H9 (cell line): ENCODE results near the gene RASSF8. TPM values are rescaled to one million over a fixed set of nuclear protein-coding genes. Genes with fewer than 3 reads are reported as not detected.

Experiments used
- DNase-seq: peaks from one replicate; pipeline ENCODE4 v3.0.0-alpha.2; 2017
- H2AFZ ChIP-seq: one replicate; pipeline ENCODE4 v1.6.1; 2013; ENCODE audit warnings: mild to moderate bottlenecking, low read length, control low read depth, moderate library complexity
- H2AK5ac ChIP-seq: 2 replicates; pipeline ENCODE4 v1.6.1; 2013; ENCODE audit warnings: low read length, control low read depth, mixed read lengths; ENCODE audit not compliant: insufficient read length
- H2BK120ac ChIP-seq: one replicate; pipeline ENCODE4 v1.6.1; 2013; ENCODE audit warnings: low read depth, mild to moderate bottlenecking, low read length, control low read depth, inconsistent platforms; ENCODE audit not compliant: poor library complexity, severe bottlenecking
- H2BK12ac ChIP-seq: 2 replicates; pipeline ENCODE4 v1.6.1; 2013; ENCODE audit warnings: low read length, control low read depth, mixed read lengths, low read depth; ENCODE audit not compliant: insufficient read length
- H2BK15ac ChIP-seq: 2 replicates; pipeline ENCODE4 v1.6.1; 2013; ENCODE audit warnings: low read depth, low read length, control low read depth
- H2BK20ac ChIP-seq: one replicate; pipeline ENCODE4 v1.6.1; 2013; ENCODE audit warnings: low read depth, mild to moderate bottlenecking, low read length, control low read depth, inconsistent platforms; ENCODE audit not compliant: poor library complexity, severe bottlenecking
- H2BK5ac ChIP-seq: 2 replicates; pipeline ENCODE4 v1.6.1; 2013; ENCODE audit warnings: low read length, control low read depth, mixed read lengths; ENCODE audit not compliant: insufficient read length
- H3K14ac ChIP-seq: 2 replicates; pipeline ENCODE4 v1.6.1; 2013; ENCODE audit warnings: low read length, control low read depth; ENCODE audit not compliant: insufficient read depth
- H3K18ac ChIP-seq: 2 replicates; pipeline ENCODE4 v1.6.1; 2013; ENCODE audit warnings: low read depth, mild to moderate bottlenecking, mixed read lengths, low read length, control low read depth; ENCODE audit not compliant: insufficient read length
- H3K23ac ChIP-seq: 2 replicates; pipeline ENCODE4 v1.6.1; 2013; ENCODE audit warnings: low read length, control low read depth, mixed read lengths, low read depth; ENCODE audit not compliant: insufficient read length
- H3K23me2 ChIP-seq: 2 replicates; pipeline ENCODE4 v1.6.1; 2013; ENCODE audit warnings: low read depth, mild to moderate bottlenecking, mixed read lengths, low read length, control low read depth; ENCODE audit not compliant: insufficient read length, poor library complexity, severe bottlenecking
- H3K27ac ChIP-seq: 2 replicates; pipeline ENCODE4 v1.5.1; 2013; ENCODE audit warnings: low read length, control low read depth, mixed read lengths, low read depth; ENCODE audit not compliant: insufficient read length
- H3K27me3 ChIP-seq: 2 replicates; pipeline ENCODE4 v1.6.1; 2013; ENCODE audit warnings: low read length, control low read depth, inconsistent platforms; ENCODE audit not compliant: insufficient read depth
- H3K4ac ChIP-seq: 2 replicates; pipeline ENCODE4 v1.6.1; 2013; ENCODE audit warnings: low read depth, mild to moderate bottlenecking, control low read depth, inconsistent platforms, low read length, moderate library complexity
- H3K4me1 ChIP-seq: 2 replicates; pipeline ENCODE4 v1.6.1; 2013; ENCODE audit warnings: low read length, control low read depth, inconsistent platforms; ENCODE audit not compliant: insufficient read depth
- H3K4me2 ChIP-seq: 2 replicates; pipeline ENCODE4 v1.6.1; 2013; ENCODE audit warnings: low read length, control low read depth, mixed read lengths; ENCODE audit not compliant: insufficient read length, insufficient read depth
- H3K56ac ChIP-seq: 2 replicates; pipeline ENCODE4 v1.6.1; 2013; ENCODE audit warnings: low read depth, mild to moderate bottlenecking, mixed read lengths, low read length, control low read depth; ENCODE audit not compliant: insufficient read length
- H3K79me1 ChIP-seq: 2 replicates; pipeline ENCODE4 v1.6.1; 2013; ENCODE audit warnings: low read depth, mild to moderate bottlenecking, moderate library complexity, low read length, control low read depth, inconsistent platforms; ENCODE audit not compliant: insufficient read depth, poor library complexity, severe bottlenecking
- H3K79me2 ChIP-seq: 2 replicates; pipeline ENCODE4 v1.6.1; 2013; ENCODE audit warnings: low read length, control low read depth, inconsistent platforms; ENCODE audit not compliant: insufficient read depth
- H3K9ac ChIP-seq: 2 replicates; pipeline ENCODE4 v1.6.1; 2013; ENCODE audit warnings: low read length, control low read depth, mixed read lengths; ENCODE audit not compliant: insufficient read length; ENCODE audit errors: extremely low read depth
- H3K9me3 ChIP-seq: one replicate; pipeline ENCODE4 v1.6.1; 2013; ENCODE audit warnings: low read depth, low read length, inconsistent platforms; ENCODE audit not compliant: control insufficient read depth
- H3T11ph ChIP-seq: one replicate; pipeline ENCODE4 v1.6.1; 2013; ENCODE audit warnings: mild to moderate bottlenecking, low read length, control low read depth, inconsistent platforms
- H4K20me1 ChIP-seq: one replicate; pipeline ENCODE4 v1.6.1; 2013; ENCODE audit not compliant: control insufficient read depth, insufficient read length, insufficient read depth
- H4K5ac ChIP-seq: 2 replicates; pipeline ENCODE4 v1.6.1; 2013; ENCODE audit warnings: low read depth, mild to moderate bottlenecking, mixed read lengths, low read length, control low read depth; ENCODE audit not compliant: insufficient read length
- H4K8ac ChIP-seq: replicated peaks from 2 replicates; pipeline ENCODE4 v1.6.1; 2013; ENCODE audit warnings: low read length, control low read depth, mixed read lengths, low read depth; ENCODE audit not compliant: insufficient read length
- H4K91ac ChIP-seq: 2 replicates; pipeline ENCODE4 v1.6.1; 2013; ENCODE audit warnings: low read depth, mild to moderate bottlenecking, moderate library complexity, mixed read lengths, low read length, control low read depth; ENCODE audit not compliant: insufficient read length
- H3K27ac Mint-ChIP-seq, 3 experiments: 2 replicates in 2 of 3; 3 replicates in 1 of 3; pipeline ENCODE4 v1.8.0; 2020 to 2021; ENCODE audit warnings: mixed read lengths in 3 of 3, mild to moderate bottlenecking in 1 of 3, moderate library complexity in 1 of 3
- H3K27me3 Mint-ChIP-seq: 2 replicates; pipeline ENCODE4 v1.8.0; 2021; ENCODE audit warnings: low read depth, mild to moderate bottlenecking, moderate library complexity, mixed read lengths
- H3K36me3 Mint-ChIP-seq, 3 experiments: 2 replicates in 2 of 3; 3 replicates in 1 of 3; pipeline ENCODE4 v1.8.0; 2020 to 2021; ENCODE audit warnings: low read depth in 3 of 3, mixed read lengths in 3 of 3; ENCODE audit not compliant: insufficient read depth in 1 of 3
- H3K4me1 Mint-ChIP-seq, 2 experiments: 2 replicates each; pipeline ENCODE4 v1.8.0; 2020; ENCODE audit warnings: mixed read lengths in 2 of 2
- H3K4me3 Mint-ChIP-seq, 2 experiments: 2 replicates in 1 of 2; 3 replicates in 1 of 2; pipeline ENCODE4 v1.8.0; 2020 to 2021; ENCODE audit warnings: mild to moderate bottlenecking in 2 of 2, mixed read lengths in 2 of 2, moderate library complexity in 1 of 2
- H3K9me3 Mint-ChIP-seq, 2 experiments: 2 replicates in 1 of 2; 3 replicates in 1 of 2; pipeline ENCODE4 v1.8.0; 2020; ENCODE audit warnings: mild to moderate bottlenecking in 2 of 2, mixed read lengths in 2 of 2, moderate library complexity in 1 of 2
- WGBS: extraction: QIAGEN DNeasy Blood & Tissue Kit; methylation state at CpG from one replicate; pipeline ENCODE4 v1.1.7; 2013; ENCODE audit warnings: missing lambda C conversion rate, low lambda C conversion rate, mixed read lengths; ENCODE audit not compliant: insufficient read length; ENCODE audit errors: extremely low coverage; 5-methylcytosine and 5-hydroxymethylcytosine counted together
- total RNA-seq: library from RNA; stranded (reverse); gene quantifications from 2 replicates; pipeline ENCODE4 v1.2.1, GENCODE V29; 2021
- TF ChIP-seq, protein P1 (sequence below): fragments of 200-600 bp; sonication (generic); conservative IDR thresholded peaks from 3 replicates; pipeline ENCODE4 v1.8.0; 2021; ENCODE audit warnings: antibody characterized with exemption, mild to moderate bottlenecking

RASSF8 gene
- total RNA-seq, 1 experiment from 2014 or later = 38.8 TPM

DNA sequence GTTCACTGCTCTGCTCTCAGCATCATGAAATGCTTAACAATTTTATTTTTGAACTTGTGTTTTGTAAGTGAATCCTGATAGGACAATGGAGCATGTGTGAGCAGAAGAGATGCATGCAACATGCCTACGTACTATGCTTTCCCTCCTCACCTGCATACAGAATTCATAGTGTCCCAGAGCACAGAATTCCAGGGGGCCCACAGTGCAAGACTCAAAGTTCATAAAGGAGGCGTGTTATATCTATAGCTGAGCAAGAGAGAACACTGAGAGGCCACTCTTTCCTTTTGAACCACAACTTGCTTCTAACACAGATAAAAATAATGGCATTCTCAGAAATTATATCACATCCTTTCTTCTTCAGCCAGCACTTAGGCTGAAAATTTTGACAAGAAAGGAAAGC, 137.6 kb downstream of the RASSF8 start:
- Histone ChIP-seq H3K4me2 (no peak overlapping the region), H4K8ac (no peak overlapping the region), H2BK20ac (no peak overlapping the region), H3K4ac (no peak overlapping the region), H2AK5ac (no peak overlapping the region), H2AFZ (no peak overlapping the region), H3K27ac (no peak overlapping the region), H2BK5ac (no peak overlapping the region), H3K9me3 (no peaks in the 10 kb centered on the region), H4K20me1 (no peaks in the 10 kb centered on the region), H3K23me2 (no peaks in the 10 kb centered on the region), H3T11ph (no peak overlapping the region), H3K27me3 (no peaks in the 10 kb centered on the region), H4K5ac (no peak overlapping the region), H2BK12ac (no peak overlapping the region), H3K14ac (no peak overlapping the region), H3K79me2 (no peaks in the 10 kb centered on the region), H3K4me1 (no peaks in the 10 kb centered on the region), H3K23ac (no peak overlapping the region), H4K91ac (no peak overlapping the region), H3K18ac (no peak overlapping the region), H2BK120ac (no peak overlapping the region), H3K56ac (no peak overlapping the region), H2BK15ac (no peak overlapping the region), H3K9ac (no peak overlapping the region), H3K79me1 (no peaks in the 10 kb centered on the region)
- Mint-ChIP-seq H3K27ac (no peak overlapping the region), H3K4me1 (peaks cover 3 to 4% of the 10 kb centered on the region in 2 experiments; a peak in 3 of 4 replicates), H3K27me3 (peaks cover 1% of the 10 kb centered on the region; the same call in 1 of the 2 replicates), H3K4me3 (no peak overlapping the region), H3K36me3 (no peaks in the 10 kb centered on the region), H3K9me3 (no peaks in the 10 kb centered on the region)
- no CpG with 5 or more reads among the region's 2 CpGs for WGBS
- TF ChIP-seq, protein P1, sequence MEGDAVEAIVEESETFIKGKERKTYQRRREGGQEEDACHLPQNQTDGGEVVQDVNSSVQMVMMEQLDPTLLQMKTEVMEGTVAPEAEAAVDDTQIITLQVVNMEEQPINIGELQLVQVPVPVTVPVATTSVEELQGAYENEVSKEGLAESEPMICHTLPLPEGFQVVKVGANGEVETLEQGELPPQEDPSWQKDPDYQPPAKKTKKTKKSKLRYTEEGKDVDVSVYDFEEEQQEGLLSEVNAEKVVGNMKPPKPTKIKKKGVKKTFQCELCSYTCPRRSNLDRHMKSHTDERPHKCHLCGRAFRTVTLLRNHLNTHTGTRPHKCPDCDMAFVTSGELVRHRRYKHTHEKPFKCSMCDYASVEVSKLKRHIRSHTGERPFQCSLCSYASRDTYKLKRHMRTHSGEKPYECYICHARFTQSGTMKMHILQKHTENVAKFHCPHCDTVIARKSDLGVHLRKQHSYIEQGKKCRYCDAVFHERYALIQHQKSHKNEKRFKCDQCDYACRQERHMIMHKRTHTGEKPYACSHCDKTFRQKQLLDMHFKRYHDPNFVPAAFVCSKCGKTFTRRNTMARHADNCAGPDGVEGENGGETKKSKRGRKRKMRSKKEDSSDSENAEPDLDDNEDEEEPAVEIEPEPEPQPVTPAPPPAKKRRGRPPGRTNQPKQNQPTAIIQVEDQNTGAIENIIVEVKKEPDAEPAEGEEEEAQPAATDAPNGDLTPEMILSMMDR = no peak
- DNase-seq = no peak
